ENCODE results near the gene NUP214.

- TF ChIP-seq CTCF (IDR thresholded peaks at IDR 0.05; ENCODE audit: poor library complexity, severe bottlenecking) (no peak), TAF1 (IDR thresholded peaks at IDR 0.05; ENCODE audit: low read depth) (no peak), POLR2AphosphoS5 (IDR thresholded peaks at IDR 0.05) (no peak), EP300 (conservative IDR thresholded peaks at IDR 0.05; ENCODE audit: poor library complexity, severe bottlenecking) (no peak), REST (IDR thresholded peaks at IDR 0.05; ENCODE audit: borderline replicate concordance) (no peak)
Observed at GRCh38 chr9:131233556-131233955, 108.2 kb downstream of the NUP214 start.
